ENCODE measurements around the gene RABL2B.
A peak's percentile ranks its signal among the peaks of the same experiment; 100 is the strongest.
"Not testable (repeated sequence)": the region's sequence is repeated elsewhere in the genome, so short reads cannot be mapped to it uniquely, and the experiment has no call there.

The RABL2B gene

GRCh38 chr22:50783033-50783879 is at the start of gene RABL2B:
Gene RABL2B (minus strand): TSS chr22:50783636. CDS start chr22:50782294, 1,342 bp downstream.
- DNase-seq (ENCODE audit: low spot score), result peak; percentile 89

- peak; percentile 20 for DNase-seq (ENCODE audit: low spot score)
Measured at GRCh38 chr22:50786936-50787335, 3.5 kb upstream of the RABL2B start.

GRCh38 chr22:50785289-50785688 is 1.9 kb upstream of the RABL2B start:
- not testable (repeated sequence) for DNase-seq (ENCODE audit: low spot score)

GRCh38 chr22:50783880-50784276 is 442 bp upstream of the RABL2B start:
- not testable (repeated sequence) for DNase-seq (ENCODE audit: low spot score)

- DNase-seq (ENCODE audit: low spot score), result not testable (repeated sequence)
Measured at GRCh38 chr22:50782253-50782652, 1.2 kb downstream of the RABL2B start.

GRCh38 chr22:50780244-50780643 is 3.2 kb downstream of the RABL2B start:
- DNase-seq (ENCODE audit: low spot score), result peak; percentile 71

- DNase-seq (ENCODE audit: low spot score), result not testable (repeated sequence)
Measured at GRCh38 chr22:50777631-50778030, 5.8 kb downstream of the RABL2B start.

GRCh38 chr22:50775132-50775531 is 8.3 kb downstream of the RABL2B start:
- not testable (repeated sequence) for DNase-seq (ENCODE audit: low spot score)

GRCh38 chr22:50764288-50764687 is 19.1 kb downstream of the RABL2B start:
- not testable (repeated sequence) for DNase-seq (ENCODE audit: low spot score)

GRCh38 chr22:50761829-50762228 is 21.6 kb downstream of the RABL2B start:
- DNase-seq (ENCODE audit: low spot score), result not testable (repeated sequence)

- DNase-seq (ENCODE audit: low spot score), result not testable (repeated sequence)
Measured at GRCh38 chr22:50759597-50760341, 23.7 kb downstream of the RABL2B start.

GRCh38 chr22:50756949-50757491 is 26.4 kb downstream of the RABL2B start:
- peak; percentile 43 for DNase-seq (ENCODE audit: low spot score)

- DNase-seq (ENCODE audit: low spot score), result not testable (repeated sequence)
Measured at GRCh38 chr22:50756406-50756805, 27.0 kb downstream of the RABL2B start.

- not testable (repeated sequence) for DNase-seq (ENCODE audit: low spot score)
Measured at GRCh38 chr22:50755251-50755650, 28.2 kb downstream of the RABL2B start.

GRCh38 chr22:50749302-50750074 is 33.9 kb downstream of the RABL2B start:
- DNase-seq (ENCODE audit: low spot score), result not testable (repeated sequence)

GRCh38 chr22:50748630-50749029 is 34.8 kb downstream of the RABL2B start:
- DNase-seq (ENCODE audit: low spot score), result not testable (repeated sequence)

- DNase-seq (ENCODE audit: low spot score), result not testable (repeated sequence)
Measured at GRCh38 chr22:50747521-50747920, 35.9 kb downstream of the RABL2B start.

- not testable (repeated sequence) for DNase-seq (ENCODE audit: low spot score)
Measured at GRCh38 chr22:50744424-50744823, 39.0 kb downstream of the RABL2B start.

- DNase-seq (ENCODE audit: low spot score), result not testable (repeated sequence)
Measured at GRCh38 chr22:50740714-50741113, 42.7 kb downstream of the RABL2B start.

- DNase-seq (ENCODE audit: low spot score), result no peak
Measured at GRCh38 chr22:50739894-50740293, 43.5 kb downstream of the RABL2B start.

GRCh38 chr22:50739279-50739691 is 44.2 kb downstream of the RABL2B start:
- no peak for DNase-seq (ENCODE audit: low spot score)
